HG02970 (cell line): ENCODE data around the gene MYO1B.

ENCODE experiments used
- ATAC-seq: cut with Tn5 transposase; IDR thresholded peaks from one replicate; pipeline ENCODE4 v1.9.1; 2021; ENCODE audit warnings: mild to moderate bottlenecking, moderate library complexity, moderate number of reproducible peaks; ENCODE audit not compliant: unreplicated experiment, low FRiP score

Gene MYO1B

DNA sequence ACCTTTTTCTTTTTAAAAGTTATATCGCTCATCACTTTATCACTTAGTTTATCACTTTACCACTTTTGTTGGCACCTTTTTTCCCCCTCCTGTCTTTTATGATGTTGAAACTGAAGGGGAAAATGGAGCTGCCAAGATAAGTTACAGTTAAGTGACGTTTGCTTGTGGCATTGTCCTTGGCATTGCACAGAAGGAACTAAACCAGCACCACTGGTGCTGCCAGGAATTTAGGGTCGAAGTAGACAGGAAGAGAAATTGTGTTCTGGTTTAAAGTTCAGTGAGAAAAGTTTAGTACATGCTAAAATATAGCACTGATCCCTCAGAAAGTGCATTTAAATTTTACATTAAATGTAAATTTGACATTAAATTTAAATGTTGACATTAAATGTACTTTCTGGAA lies 49.9 kb downstream of the MYO1B start:
- no peak for ATAC-seq

DNA sequence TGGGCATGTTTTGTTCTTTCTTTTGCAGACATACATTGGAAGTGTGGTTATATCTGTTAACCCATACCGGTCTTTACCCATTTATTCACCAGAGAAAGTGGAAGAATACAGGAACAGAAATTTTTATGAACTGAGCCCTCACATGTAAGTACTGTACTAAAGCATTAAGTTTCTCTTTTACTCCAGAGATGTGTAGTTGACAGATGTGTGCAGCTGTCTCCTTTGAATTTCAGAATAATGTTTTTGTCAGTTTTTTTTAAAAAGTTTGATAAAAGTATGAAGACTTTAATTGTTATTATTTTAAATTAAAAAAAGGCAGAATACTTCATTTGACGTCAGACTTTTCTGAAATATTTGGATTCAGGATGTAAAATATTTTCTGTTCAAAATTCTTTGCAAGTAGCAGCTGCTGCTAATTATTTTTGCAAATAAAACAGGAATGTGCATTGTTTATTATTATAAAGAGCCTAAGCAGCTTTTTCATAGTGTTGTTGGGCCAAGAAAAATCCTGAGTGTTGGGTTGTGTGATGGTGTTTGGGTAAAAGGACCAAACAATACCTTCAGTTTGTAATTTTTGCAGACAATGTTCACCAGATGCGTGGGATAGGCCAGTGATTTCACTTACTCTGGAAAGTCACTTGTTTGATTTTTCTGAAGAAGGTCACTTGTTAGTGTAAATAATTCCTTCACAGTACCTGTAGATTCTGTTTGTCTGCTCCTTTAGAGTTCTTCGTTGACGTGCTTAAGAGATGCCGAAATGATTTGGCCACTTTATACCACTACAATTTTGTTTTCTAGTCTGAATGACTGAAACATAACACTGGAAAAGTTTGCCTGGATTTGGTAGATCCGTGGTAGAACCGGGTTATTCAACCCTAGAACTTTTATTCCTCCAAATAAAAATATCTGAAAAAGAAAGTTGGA lies 51.1 kb downstream of the MYO1B start:
- no peak for ATAC-seq

DNA sequence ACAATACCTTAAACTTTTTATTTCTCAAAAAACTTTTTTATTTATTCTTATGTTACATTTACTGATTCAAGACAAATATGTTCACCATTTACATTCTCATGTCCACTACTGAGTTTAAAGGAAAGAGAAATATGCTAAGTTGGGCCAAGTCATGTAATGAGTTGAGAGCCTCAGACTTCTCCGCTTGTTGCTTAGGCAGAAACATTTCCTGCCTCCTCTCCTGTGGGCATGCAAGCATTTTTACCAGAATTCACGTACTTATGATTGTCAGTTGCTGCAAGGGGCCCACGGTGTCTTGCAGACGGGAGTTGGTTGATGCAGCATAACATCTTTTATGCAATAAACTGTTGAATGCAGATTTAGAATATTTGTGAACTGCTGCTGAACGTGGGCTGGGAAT lies 51.8 kb downstream of the MYO1B start:
- no peak for ATAC-seq

DNA sequence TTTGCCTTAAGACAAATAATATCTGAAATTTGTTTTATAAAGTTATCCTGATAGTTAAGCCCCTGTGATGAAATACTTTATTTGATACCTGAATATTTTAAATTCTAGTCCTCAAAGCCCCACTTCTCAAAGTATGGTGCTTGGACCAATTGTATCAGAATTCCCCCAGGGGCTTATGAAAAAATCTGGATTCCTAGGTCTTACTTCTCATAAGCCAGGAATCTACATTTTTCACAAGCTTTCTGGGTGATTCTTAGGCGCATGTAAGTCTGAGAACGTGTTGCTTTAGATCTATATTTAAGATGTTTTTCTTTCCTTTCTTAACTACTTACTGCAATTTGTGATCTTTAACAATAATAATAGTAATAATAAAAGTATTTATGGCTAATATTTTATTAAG lies 53.1 kb downstream of the MYO1B start:
- ATAC-seq: no peak

DNA sequence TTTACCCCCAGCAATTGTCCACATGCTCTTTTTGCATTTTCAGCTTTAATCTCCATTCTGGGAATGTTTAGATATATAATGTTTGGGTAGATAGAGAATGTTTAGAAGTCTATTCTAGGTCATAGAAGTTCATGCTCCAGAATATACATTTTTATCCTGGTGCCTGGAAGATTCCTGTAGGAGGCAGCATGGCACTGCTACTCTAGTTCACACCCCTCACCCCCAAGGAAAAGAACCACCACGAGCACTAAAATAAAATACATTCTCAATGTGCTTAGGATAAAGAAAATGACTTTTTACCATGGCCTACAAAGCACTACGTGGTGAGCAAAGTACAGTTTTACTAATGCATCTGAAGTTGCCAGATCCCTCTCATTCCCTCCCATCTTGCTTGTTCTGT lies 53.8 kb downstream of the MYO1B start:
- ATAC-seq: no peak

DNA sequence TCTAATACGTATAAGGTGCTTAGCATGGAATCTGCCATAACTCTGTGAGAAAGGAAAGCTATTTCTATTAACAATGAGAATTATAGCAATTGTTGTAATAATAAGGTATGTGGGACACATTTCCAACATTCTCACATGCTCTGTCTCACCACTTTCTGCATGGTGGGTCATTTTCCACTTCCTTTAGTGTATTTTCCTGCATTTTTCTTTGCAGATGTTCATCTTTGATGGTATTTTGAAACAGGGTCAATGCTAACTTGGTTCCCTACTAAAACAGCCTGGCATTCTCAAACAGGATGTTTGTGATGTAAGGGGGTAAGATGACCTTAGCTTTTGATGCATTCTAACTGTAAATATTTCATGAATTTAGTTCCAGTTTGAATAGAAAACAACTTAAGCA lies 54.7 kb downstream of the MYO1B start:
- no peak for ATAC-seq

DNA sequence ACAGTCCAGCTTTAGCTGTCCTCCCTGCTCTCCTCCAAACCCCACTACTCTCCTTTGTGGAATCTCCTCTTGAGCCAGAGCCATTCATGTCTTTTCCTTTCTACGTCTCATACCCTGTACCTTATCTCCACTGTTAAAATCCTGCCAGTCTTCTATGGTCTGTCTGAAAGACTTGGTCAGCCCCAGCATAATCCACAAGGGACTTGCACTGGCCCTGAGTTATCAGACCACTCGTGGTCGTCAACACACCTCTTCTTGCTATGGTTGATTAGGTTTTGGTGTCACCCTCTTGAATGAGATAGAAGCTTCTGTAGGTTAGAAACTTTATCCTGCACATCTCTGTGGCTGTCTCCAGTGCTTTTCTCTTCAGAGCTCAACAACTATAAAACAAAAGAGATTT lies 56.8 kb downstream of the MYO1B start:
- no peak for ATAC-seq

DNA sequence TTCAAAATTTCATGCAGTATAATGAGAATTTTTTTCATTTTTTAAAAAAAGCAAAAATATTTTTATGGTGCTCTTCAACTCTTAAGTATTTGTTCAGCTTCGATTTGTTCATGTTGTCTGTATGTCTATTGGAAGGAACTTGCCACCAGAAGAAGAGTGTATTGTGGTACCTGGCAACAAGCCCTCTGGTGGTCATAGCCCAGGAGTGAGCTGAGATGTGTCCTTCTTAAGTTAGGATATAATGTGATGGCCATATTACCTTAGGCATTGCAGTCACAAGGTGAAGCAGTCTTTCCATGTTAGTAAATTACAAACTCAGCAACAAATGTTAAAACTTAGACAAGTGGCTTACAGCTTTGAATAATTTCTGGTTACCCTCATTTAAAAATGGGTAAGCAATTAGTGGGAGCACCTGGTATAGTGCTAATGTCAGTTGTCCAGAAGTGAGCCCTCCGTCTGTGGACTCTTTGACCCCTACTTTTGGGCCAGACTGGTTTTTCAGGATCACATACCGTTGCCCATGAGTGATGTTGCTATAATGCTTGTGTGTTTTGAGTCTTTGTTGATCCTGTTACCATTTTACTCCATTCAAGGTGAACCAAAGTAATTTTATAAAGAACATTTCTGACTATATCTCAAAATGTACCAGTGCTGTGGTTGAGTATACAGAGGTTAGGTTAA lies 57.4 kb downstream of the MYO1B start:
- ATAC-seq: no peak

DNA sequence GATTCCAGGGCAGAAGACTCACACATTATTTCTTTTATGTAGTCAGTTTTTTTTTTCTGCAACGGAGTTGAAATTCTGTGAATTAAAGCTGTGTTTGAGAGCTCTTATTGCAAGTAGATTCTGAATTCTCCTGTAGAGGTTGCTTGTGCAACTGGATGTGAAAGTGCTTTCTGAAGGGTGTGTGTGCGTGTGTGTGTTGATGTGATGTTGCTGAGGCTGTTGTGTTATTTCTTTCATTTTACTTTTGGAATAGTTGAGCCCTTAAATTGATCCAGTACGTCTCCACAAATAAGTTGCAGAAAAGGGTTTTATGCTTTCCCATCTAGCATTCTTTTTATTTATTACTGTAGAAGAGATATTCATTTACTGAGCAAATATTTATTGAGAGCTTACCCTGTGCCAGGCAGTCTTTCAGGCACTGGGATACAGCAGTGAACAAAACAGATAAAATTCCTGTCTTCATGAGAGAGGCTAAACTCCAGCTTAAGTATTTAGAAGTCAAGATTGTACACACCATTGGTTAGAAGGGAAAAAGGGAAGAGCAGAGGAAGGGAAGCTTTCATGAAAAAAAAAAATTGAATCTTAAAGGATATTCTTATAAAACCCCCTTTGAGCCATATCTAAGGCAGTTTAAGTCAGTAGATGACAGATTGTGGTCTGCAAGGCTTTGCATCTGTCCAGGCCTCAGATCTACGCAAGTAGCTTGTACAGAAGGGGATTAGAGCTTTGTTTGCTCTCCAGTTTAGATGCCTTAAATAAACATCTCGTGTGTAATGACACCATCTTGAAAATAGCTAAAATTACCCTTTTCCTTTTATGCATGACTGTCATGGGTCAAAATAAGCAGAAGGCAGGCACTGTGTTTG lies 58.2 kb downstream of the MYO1B start:
- ATAC-seq: no peak

DNA sequence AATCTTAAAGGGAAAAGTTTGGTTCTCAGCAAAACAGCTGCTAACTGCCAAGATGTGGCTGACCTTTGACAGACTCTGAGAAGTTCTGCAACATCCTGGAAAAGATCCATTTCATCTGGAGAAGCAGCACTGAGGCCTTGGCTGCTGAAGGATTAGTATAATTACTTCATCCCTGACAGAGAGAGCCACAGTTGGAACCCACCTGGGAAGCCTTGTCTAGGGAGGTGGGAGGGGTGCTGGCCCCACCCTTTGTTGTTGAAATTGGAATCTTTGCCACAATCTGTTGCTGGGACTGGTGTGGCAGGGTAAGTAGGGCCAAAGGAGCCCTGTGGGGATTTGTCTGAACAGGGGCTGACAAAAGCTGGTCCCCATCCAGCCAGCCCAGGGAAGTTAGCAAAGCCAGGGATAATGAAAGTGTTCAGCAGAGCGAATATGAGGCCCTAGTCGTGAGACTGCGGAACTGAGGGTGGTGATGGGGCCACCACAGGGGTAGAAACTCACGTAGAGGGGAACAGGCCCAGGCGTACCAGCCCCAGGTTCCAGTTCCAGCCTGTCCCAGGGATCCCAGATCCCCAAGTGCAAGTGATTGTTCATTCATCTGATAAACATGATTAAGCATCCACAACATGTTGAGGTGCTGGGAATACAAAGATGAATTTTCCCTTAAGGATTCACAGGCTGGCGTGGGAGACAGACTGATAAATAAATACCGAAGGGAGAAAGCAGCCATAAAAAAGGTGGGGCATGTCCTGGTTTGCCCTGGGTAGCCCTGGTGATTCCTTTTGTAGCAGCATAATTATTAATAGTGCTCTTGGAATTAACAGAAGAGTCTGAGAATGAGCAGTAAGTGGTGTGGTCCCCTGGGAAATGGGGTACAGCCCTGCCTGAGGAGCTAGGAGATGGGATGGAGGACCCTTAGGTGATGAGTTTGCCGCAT lies 60.0 kb downstream of the MYO1B start:
- ATAC-seq: no peak

DNA sequence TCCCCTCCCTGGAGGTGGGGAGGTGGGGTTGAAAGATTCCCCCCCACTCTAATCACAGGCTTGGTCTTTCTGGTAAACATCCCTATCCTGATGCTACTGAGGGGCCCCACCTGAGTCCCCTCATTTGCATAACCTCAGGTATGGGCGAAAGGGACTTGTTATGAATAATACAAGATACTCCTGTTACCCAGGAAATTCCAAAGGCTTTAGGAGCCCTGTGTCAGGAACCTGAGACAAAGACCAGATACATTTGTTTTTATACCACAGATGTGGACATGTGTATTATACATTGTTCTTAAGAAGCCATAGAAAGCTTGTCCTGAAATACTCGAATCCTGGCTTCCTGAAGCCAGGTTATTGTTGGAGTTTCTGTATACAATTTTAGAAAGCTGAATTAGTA lies 62.8 kb downstream of the MYO1B start:
- ATAC-seq: no peak

DNA sequence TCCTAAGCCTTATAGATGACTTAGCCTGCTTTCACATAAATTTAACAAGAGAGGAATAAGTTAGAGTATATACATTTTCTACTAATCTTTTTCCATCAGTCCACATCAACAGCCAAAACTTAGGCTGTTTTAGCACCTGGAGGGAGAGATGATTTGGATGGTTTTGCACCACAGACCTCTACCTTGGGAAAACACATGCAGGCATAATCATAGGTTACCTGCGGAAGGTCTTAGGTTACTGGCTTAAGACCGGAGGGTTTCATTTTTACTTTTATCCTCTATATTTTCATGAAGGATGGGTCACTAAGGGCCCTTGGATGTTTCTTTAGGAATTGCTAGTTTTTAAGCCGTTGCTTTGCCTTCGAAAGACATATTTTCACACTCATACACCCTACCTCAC lies 66.0 kb downstream of the MYO1B start:
- ATAC-seq: no peak

DNA sequence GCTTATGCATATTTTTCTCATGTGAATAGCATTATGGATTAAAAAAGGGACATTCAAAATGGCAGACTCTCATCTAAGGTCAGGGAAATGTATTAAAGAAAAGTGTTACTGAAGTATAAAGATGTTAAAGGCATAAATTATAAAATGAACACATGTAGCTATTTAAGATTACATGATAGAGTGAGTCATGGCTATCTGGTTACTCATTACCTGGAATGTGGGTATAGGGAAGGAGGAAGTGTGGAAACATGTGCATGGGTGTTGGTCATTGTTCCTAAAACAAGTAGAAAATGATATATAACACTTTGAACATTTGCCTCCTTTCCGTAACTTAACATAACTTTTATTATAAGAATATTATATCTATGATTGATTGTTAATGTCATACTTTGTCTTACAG lies 66.4 kb downstream of the MYO1B start:
- no peak for ATAC-seq

DNA sequence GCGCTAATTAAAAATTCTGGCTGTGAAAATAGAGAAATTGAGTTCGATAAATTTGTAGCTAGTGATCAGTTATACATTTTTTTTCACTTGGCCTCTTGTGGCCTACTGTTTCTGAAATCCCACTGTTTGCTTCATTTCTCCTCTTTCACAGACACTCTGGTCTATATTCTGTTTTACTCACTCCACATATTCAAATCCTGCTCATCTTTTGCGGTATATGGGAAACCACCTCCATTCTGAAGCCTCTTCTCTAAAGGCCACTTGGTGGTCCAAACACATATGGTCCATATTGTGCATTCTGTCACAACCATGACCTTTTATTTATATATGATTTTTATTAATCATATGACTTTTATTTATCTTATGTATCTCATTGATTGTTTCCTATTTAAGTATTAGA lies 67.0 kb downstream of the MYO1B start:
- no peak for ATAC-seq

DNA sequence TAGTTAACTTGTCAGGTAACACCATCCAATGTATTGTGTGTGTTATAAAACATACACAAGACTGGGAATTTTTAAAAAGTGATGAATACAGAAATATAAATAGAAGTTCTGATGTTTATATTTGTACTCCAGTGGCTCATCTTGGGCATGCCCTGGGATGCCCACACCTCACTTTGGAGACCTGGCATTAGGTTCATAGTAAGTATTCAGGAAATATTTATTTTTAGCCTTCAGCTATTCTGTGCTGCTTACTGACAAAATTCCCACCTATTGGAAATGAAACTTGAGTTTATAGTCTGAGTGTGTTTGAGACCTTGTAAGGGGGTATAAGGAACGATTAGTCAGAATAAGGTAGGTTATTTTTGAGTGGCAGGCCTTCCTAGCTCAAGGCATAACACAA lies 67.5 kb downstream of the MYO1B start:
- no peak for ATAC-seq

DNA sequence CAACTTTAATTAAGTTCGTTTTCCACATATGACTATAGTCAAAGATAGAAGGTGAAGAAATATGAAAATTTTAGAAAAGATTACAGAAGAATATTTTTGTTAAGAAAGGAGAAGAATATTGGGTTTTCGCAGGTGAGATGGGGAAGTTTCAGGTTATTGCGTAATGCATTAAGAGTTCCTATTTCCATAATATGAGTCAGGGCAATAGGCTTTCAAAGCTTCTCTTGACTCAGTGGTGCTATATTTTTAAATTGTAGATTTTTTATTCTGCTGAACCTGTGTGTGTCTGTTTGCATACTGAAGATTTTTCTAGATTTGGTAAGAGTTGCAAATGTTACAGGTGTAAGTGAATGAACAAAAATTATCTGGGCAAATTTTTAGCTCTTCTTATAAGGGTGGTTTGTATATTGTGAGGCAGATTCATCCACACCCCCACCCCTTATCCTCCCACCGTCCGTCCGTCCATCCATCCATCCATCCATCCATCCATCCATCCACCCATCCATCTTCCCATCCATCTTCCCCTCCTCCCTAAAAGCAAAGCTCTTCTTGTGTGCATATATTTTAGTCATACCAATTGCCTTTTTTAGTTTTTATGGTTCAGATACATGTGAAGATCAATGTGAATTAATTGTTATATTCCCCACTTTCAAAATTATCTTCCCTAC lies 69.6 kb downstream of the MYO1B start:
- ATAC-seq: no peak

DNA sequence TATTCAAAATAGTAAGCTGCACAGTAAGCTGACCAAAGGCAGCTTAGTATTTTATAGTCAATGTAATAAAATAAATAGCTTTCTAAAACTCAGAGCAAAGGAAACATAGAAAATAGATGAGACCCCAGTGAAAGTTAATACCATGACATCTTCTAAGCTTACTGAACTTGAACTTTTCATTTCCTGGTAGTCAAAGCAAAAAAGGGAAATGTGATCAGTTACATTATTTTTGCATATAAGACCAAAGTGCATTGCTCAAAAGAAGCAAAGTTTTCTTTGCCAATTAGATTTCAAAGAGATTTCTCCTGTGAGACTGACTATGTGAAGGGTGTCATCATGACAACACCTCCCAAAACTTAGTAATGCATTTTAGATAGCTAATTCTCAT lies 70.2 kb downstream of the MYO1B start:
- no peak for ATAC-seq

DNA sequence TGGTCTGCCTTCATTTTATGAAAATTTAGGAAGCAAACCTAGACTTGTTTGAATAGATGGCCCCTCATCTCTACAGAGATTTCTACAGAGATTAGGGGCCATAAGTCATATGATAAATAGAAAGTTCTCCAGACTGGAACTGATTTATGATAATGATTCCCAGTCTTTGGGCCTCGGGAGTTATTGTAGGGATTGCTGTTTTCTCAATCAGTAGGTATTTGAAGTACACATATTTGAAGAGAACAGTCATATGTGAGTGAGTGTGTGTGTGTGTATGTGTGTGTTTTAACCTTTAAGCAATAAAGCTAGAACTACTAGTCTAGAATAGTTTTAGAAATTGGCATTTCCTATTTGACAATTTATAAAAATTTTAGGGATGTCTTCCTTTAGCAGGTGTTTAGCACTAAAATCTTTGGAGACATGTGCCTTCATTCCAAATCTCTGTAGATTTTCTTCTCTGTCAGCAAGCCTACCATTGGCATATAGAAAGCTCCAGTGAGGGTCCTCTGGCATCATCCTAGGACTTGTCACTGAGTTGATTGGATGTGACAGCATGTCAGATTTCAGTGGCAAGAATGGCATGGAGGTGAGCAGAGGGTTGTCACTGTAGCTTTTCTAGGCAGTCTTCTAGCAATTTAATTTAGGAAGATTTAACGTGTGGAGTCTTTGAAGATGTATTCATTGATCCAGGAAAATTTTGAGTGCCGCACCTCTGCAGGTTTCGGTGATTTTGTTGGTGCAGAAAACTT lies 71.2 kb downstream of the MYO1B start:
- ATAC-seq: no peak
